Aorta (tissue), 5 donors: ENCODE measurements around the gene ELOF1. TPM values are rescaled to one million over a fixed set of nuclear protein-coding genes. Genes with fewer than 3 reads are reported as not detected.
"Not testable (repeated sequence)": the region's sequence is repeated elsewhere in the genome, so short reads cannot be mapped to it uniquely, and the experiment has no call there.

Experiments
- ATAC-seq: fragments of 200-7000 bp; cut with Tn5 transposase; one replicate; pipeline ENCODE4 v1.9.1; 2022; ENCODE audit warnings: moderate library complexity; ENCODE audit not compliant: low FRiP score
- DNase-seq, 2 donors: peaks; one replicate each; pipeline ENCODE4 v3.0.0-alpha.2; 2020
- H3K27ac ChIP-seq, 2 donors: one replicate each; pipeline ENCODE4 v1.5.1; 2013; ENCODE audit warnings: low read length in 2 of 2, mild to moderate bottlenecking in 2 of 2, moderate library complexity in 2 of 2, control low read depth in 1 of 2, inconsistent platforms in 1 of 2, low read depth in 1 of 2
- H3K27me3 ChIP-seq, 2 donors: one replicate each; pipeline ENCODE4 v1.6.1; 2013; ENCODE audit warnings: control low read depth in 1 of 2, low read length in 1 of 2, mild to moderate bottlenecking in 1 of 2, moderate library complexity in 1 of 2; ENCODE audit not compliant: insufficient read depth in 2 of 2, control insufficient read depth in 1 of 2
- H3K36me3 ChIP-seq, 2 donors: one replicate each; pipeline ENCODE4 v1.6.1; 2013; ENCODE audit warnings: control low read depth in 1 of 2, low read length in 1 of 2, mild to moderate bottlenecking in 1 of 2; ENCODE audit not compliant: insufficient read depth in 2 of 2, control insufficient read depth in 1 of 2
- H3K4me1 ChIP-seq, 2 donors: one replicate each; pipeline ENCODE4 v1.6.1; 2013; ENCODE audit warnings: low read length in 2 of 2, control low read depth in 1 of 2, mild to moderate bottlenecking in 1 of 2, moderate library complexity in 1 of 2; ENCODE audit not compliant: insufficient read depth in 2 of 2, control insufficient read depth in 1 of 2
- H3K4me3 ChIP-seq, 2 donors: one replicate each; pipeline ENCODE4 v1.5.1; 2013; ENCODE audit warnings: low read length in 2 of 2, control low read depth in 1 of 2, mild to moderate bottlenecking in 1 of 2
- H3K9me3 ChIP-seq: one replicate; pipeline ENCODE4 v1.6.1; 2013; ENCODE audit warnings: mild to moderate bottlenecking, low read length; ENCODE audit not compliant: control insufficient read depth
- WGBS, 2 donors: extraction: QIAGEN DNeasy Blood & Tissue Kit; methylation state at CpG; one replicate each; pipeline ENCODE4 v1.1.7; 2013; 5-methylcytosine and 5-hydroxymethylcytosine counted together
- intact Hi-C, 2 donors: fragments of 100-400 bp; cut with DNase I; formaldehyde crosslinking; loops; one replicate each; pipeline versions ENCODE4 v1.14.2 to v1.15.0; 2022
- polyA plus RNA-seq, 2 donors: library from polyadenylated mRNA; stranded (reverse); fragments of 200-250 nt; gene quantifications; one replicate each; pipeline ENCODE4 v1.2.3, GENCODE V29; 2013
- total RNA-seq, 2 donors: library from RNA; stranded (reverse); fragmentation: NEBNext Ultra II Directional; extraction: Animal tissue kit (Norgen Biotek cat#: 25700); gene quantifications; one replicate each; pipeline ENCODE4 v1.2.1, GENCODE V29; 2021
- donor health status: healthy with polysubstance abuse.
- donor health status: Bipolar disorder and iron deficiency.
- donor health status: DM: no; HTN: no; CAD: no.
- donor health status: DM: no; HTN: no; CAD: no.
- donor health status: DM: yes; HTN: yes; CAD: no.

The ELOF1 gene
- total and polyA plus RNA-seq, 4 donors, result 30.9 to 75.4 (median 35.7) TPM

GRCh38 chr19:11576227-11576626 is 17.2 kb upstream of the ELOF1 start:
- intact Hi-C loops, result no loop called here
- H3K9me3 ChIP-seq, result no peaks in the 10 kb centered on the region
- no peak overlapping the region for H3K4me3 ChIP-seq
- H3K27ac ChIP-seq, result no peak overlapping the region
- H3K27me3 ChIP-seq, result no peaks in the 10 kb centered on the region
- 92 to 93% methylated on average over 15 of the region's 15 CpGs for WGBS, 2 donors
- H3K36me3 ChIP-seq, result no peaks in the 10 kb centered on the region
- no peaks in the 10 kb centered on the region for H3K4me1 ChIP-seq
- no peak for ATAC-seq
- DNase-seq, result no peak

- Histone ChIP-seq H3K36me3 (no peaks in the 10 kb centered on the region), H3K27me3 (no peaks in the 10 kb centered on the region), H3K27ac (no peak overlapping the region), H3K4me3 (no peak overlapping the region), H3K9me3 (no peaks in the 10 kb centered on the region), H3K4me1 (no peaks in the 10 kb centered on the region)
- ATAC-seq (no peak), DNase-seq (no peak)
- intact Hi-C loops, result no loop called here
- 88 to 92% methylated on average over 8 to 9 of the region's 9 CpGs for WGBS, 2 donors
Observed at GRCh38 chr19:11574689-11575088, 15.7 kb upstream of the ELOF1 start.

- H3K27ac ChIP-seq, DNase-seq, ATAC-seq, intact Hi-C loops, H3K9me3 ChIP-seq, H3K4me1 ChIP-seq, H3K36me3 ChIP-seq, H3K4me3 ChIP-seq, H3K27me3 ChIP-seq: not testable (repeated sequence)
- WGBS, 2 donors, result 90 to 95% methylated on average over 4 of the region's 4 CpGs
Observed at GRCh38 chr19:11573763-11574162, 14.7 kb upstream of the ELOF1 start.

GRCh38 chr19:11573354-11573753 is 14.3 kb upstream of the ELOF1 start:
- WGBS, 2 donors, result 80 to 85% methylated on average over 6 of the region's 6 CpGs
- H3K4me1 ChIP-seq, H3K36me3 ChIP-seq, intact Hi-C loops, H3K27ac ChIP-seq, H3K9me3 ChIP-seq, H3K27me3 ChIP-seq, H3K4me3 ChIP-seq, DNase-seq, ATAC-seq: not testable (repeated sequence)

- H3K27ac ChIP-seq, result no peak overlapping the region
- intact Hi-C loops, result no loop called here
- ATAC-seq (no peak), DNase-seq (no peak)
- no peaks in the 10 kb centered on the region for H3K36me3 ChIP-seq
- no peaks in the 10 kb centered on the region for H3K9me3 ChIP-seq
- H3K4me1 ChIP-seq, result no peaks in the 10 kb centered on the region
- no peak overlapping the region for H3K4me3 ChIP-seq
- WGBS, 2 donors, result 67 to 70% methylated on average over 5 of the region's 5 CpGs
- H3K27me3 ChIP-seq, result no peaks in the 10 kb centered on the region
Observed at GRCh38 chr19:11570039-11570462, 11.0 kb upstream of the ELOF1 start.

GRCh38 chr19:11566164-11566563 is 7.1 kb upstream of the ELOF1 start:
- ATAC-seq, result no peak
- H3K9me3 ChIP-seq, result no peaks in the 10 kb centered on the region
- no peak overlapping the region for H3K27ac ChIP-seq
- no peaks in the 10 kb centered on the region for H3K4me1 ChIP-seq
- H3K4me3 ChIP-seq, result no peak overlapping the region
- no peaks in the 10 kb centered on the region for H3K36me3 ChIP-seq
- H3K27me3 ChIP-seq, result no peaks in the 10 kb centered on the region
- intact Hi-C loops, result no loop called here
- DNase-seq, result no peak
- WGBS, 2 donors, result 82 to 88% methylated on average over 2 of the region's 2 CpGs

- 86 to 90% methylated on average over 5 of the region's 5 CpGs for whole genome bisulfite sequencing, 2 donors
- H3K27ac ChIP-seq, H3K27me3 ChIP-seq, H3K4me3 ChIP-seq, H3K4me1 ChIP-seq, H3K36me3 ChIP-seq, intact Hi-C loops, H3K9me3 ChIP-seq, DNase-seq, ATAC-seq: not testable (repeated sequence)
Observed at GRCh38 chr19:11565649-11565980, 6.6 kb upstream of the ELOF1 start.

GRCh38 chr19:11564082-11564807 is 5.2 kb upstream of the ELOF1 start:
- H3K36me3 ChIP-seq, H3K9me3 ChIP-seq, H3K4me1 ChIP-seq, ATAC-seq, intact Hi-C loops, H3K27me3 ChIP-seq, H3K27ac ChIP-seq, DNase-seq, H3K4me3 ChIP-seq: not testable (repeated sequence)
- WGBS, 2 donors, result 91% methylated on average over 6 of the region's 6 CpGs

GRCh38 chr19:11563532-11563931 is 4.5 kb upstream of the ELOF1 start:
- Histone ChIP-seq H3K4me1 (no peaks in the 10 kb centered on the region), H3K4me3 (no peak overlapping the region), H3K9me3 (no peaks in the 10 kb centered on the region), H3K27ac (no peak overlapping the region), H3K36me3 (no peaks in the 10 kb centered on the region), H3K27me3 (no peaks in the 10 kb centered on the region)
- ATAC-seq (no peak), DNase-seq (no peak)
- WGBS, 2 donors, result 88 to 90% methylated on average over 8 of the region's 8 CpGs
- intact Hi-C loops, result no loop called here
